BLaER1 treated with 17β-estradiol and CSF1 and Interleukin-3, amounts not matched to agents 10 nM and 100 nM (cell line): ENCODE data around the gene MYOZ3.

ENCODE experiments used
- H3K27ac ChIP-seq, 11 experiments: shearing (Covaris generic); formaldehyde crosslinking; 2 replicates each; pipeline ENCODE4 v1.8.1; 2022
- H3K27me3 ChIP-seq, 11 experiments: shearing (Covaris generic); formaldehyde crosslinking; 2 replicates each; pipeline ENCODE4 v1.8.1; 2022
- H3K36me3 ChIP-seq, 11 experiments: shearing (Covaris generic); formaldehyde crosslinking; 2 replicates each; pipeline ENCODE4 v1.8.1; 2022
- H3K4me1 ChIP-seq, 10 experiments: shearing (Covaris generic); formaldehyde crosslinking; 2 replicates each; pipeline ENCODE4 v1.8.1; 2022
- H3K4me2 ChIP-seq, 11 experiments: shearing (Covaris generic); formaldehyde crosslinking; 2 replicates each; pipeline ENCODE4 v1.8.1; 2022
- H3K4me3 ChIP-seq, 10 experiments: shearing (Covaris generic); formaldehyde crosslinking; 2 replicates each; pipeline ENCODE4 v1.8.1; 2022
- H3K9ac ChIP-seq, 11 experiments: shearing (Covaris generic); formaldehyde crosslinking; 2 replicates each; pipeline ENCODE4 v1.8.1; 2022
- H3K9me3 ChIP-seq, 11 experiments: shearing (Covaris generic); formaldehyde crosslinking; replicated peaks in 1 of 11; 2 replicates each; pipeline ENCODE4 v1.8.1; 2022
- H4K20me1 ChIP-seq, 11 experiments: shearing (Covaris generic); formaldehyde crosslinking; 2 replicates each; pipeline ENCODE4 v1.8.1; 2022
- Cebpa-rat ChIP-seq, 11 experiments: shearing (Covaris generic); IDR thresholded peaks; 2 replicates each; pipeline ENCODE4 v1.8.1; 2022

Gene MYOZ3

DNA sequence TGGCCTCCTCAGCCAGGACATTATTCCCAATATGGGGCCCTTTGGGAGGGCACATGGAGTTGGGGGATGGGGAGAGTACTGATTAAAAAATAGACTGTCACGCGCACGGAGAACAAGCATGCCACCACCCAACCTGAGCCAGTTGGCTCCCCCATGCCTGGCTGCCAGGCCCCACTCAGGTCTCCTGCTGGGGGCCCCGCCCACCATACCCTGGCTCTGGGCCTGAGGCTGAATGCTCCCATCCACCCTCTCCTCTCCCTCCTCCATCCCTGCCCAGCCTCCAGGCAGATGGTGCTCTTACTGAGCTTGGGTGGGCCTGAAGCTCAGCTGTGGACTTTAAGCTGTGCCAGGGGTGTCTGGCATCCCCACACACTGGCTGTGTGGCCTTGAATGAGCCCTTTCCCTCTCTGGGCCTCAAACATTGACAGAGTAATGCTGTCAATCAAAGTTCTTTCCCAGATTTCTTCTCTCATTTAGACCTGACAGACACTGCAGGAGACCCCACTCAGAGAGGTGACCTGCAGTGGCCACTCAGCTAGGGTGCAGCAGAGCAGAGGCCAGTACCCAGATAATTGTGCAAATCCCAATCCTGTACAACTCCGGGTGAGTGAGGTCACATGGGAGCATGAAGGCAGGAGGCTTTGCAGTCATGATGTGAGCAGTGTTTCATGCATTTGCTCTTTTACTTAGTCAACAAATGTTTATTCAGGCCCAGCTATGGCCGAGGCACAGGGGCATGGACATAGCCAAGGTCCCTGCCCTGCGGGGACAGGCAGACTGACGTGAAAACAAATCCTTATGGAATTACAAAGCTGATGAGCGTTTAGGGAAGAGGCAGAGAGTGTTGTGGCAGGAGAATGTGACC lies 30.4 kb upstream of the MYOZ3 start:
- Histone ChIP-seq H3K4me3 (no peak overlapping the region), H3K9me3 (no peaks in the 10 kb centered on the region), H3K27ac (no peak overlapping the region; a peak in 1 of 22 replicates), H3K9ac (0 out of 22 replicates have a peak overlapping the region, but pooled peaks of 2 of the 11 experiments have one; percentile 8 to 24), H4K20me1 (peaks cover 0 to 3% (median 0%) of the 10 kb centered on the region in 11 experiments; a peak in 4 of 22 replicates), H3K4me1 (peaks cover 29 to 91% (median 62%) of the 10 kb centered on the region in 10 experiments), H3K27me3 (no peaks in the 10 kb centered on the region), H3K36me3 (peaks cover 0 to 16% (median 0%) of the 10 kb centered on the region in 11 experiments; a peak in 2 of 22 replicates), H3K4me2 (0 out of 22 replicates have a peak overlapping the region, but pooled peaks of 2 of the 11 experiments have one; percentile 3 to 16)
- TF ChIP-seq Cebpa-rat (IDR thresholded peaks at IDR 0.05), result no peak

DNA sequence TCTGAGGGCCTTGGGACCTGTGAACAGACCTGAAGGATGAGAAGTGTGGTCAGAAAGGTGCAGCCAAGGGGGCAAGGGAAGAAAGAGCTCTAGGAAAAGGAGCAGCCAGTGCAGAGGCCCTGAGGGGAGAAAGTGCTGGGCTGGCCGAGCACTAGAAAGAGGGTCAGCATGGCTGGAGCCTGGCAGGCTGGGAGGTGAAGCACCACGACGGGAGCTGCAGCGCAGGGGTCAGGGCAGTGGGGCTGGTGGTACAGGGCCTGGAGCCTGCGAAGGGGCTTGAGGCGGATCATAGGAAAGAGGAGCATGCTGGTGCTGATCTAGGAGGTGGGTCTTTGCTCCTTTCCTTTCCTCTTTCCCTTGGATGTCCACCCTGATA lies 29.7 kb upstream of the MYOZ3 start:
- Histone ChIP-seq H4K20me1 (peaks cover 0 to 3% (median 0%) of the 10 kb centered on the region in 11 experiments; a peak in 4 of 22 replicates), H3K36me3 (peaks cover 0 to 16% (median 0%) of the 10 kb centered on the region in 11 experiments; a peak in 2 of 22 replicates), H3K4me2 (0 out of 22 replicates have a peak overlapping the region, but pooled peaks of 1 of the 11 experiments have one; percentile 16)

DNA sequence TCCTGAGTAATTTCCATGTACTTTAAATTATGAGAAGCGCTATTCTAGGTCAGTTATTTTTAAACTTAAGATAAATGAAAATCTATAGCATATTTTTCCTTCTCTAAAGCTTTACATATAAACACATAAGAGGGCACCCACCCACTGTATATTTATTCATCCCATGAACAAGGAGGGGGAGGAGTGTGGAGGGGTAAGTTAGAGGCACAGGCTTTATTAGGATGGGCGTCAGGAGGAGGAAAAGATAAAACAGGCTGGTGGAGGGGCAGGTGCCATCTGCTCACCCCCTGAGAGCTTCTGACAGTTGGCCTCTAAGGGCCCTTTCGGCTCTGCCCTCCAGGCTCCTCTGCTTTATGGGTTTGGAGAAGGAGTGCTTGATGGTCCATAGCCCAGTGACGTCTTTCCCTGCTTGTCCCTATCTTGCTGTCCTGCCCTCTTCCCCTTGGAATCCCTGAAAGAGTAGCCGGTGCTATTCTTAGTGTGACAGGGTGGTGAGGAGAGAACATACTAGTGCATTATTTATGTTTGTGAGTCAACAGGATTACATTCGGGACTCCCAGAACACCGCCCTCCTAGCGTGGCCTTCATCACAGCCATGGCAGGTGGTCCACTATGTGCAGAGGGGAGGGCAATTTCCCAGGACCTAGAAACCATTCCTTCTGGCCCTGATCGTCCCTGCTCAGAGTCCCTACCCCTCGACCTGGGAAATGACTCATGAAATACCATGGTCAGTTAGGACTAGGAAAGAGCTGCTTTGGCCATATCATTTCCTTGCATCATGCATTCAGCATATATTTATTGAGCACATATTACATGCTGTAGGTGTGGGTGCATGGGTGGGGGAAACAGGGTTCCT lies 28.5 kb upstream of the MYOZ3 start:
- H3K4me1 ChIP-seq, result peaks cover 15 to 86% (median 56%) of the 10 kb centered on the region in 10 experiments
- peaks cover 0 to 8% (median 0%) of the 10 kb centered on the region in 11 experiments; a peak in 3 of 22 replicates for H4K20me1 ChIP-seq
- H3K9ac ChIP-seq, result no peak overlapping the region
- H3K36me3 ChIP-seq, result peaks cover 0 to 16% (median 0%) of the 10 kb centered on the region in 11 experiments; a peak in 2 of 22 replicates
- no peaks in the 10 kb centered on the region for H3K27me3 ChIP-seq
- TF ChIP-seq Cebpa-rat (IDR thresholded peaks at IDR 0.05), result no peak
- no peaks in the 10 kb centered on the region for H3K9me3 ChIP-seq
- no peak overlapping the region for H3K4me3 ChIP-seq
- H3K27ac ChIP-seq, result no peak overlapping the region
- peak overlapping the region in 3 of 11 experiments; percentile 7 to 27 (median 12); a peak in 5 of 22 replicates for H3K4me2 ChIP-seq

More for the DNA sequence above, 29.7 kb upstream of the MYOZ3 start:
- no peak for TF ChIP-seq Cebpa-rat (IDR thresholded peaks at IDR 0.05)
- peaks cover 23 to 86% (median 57%) of the 10 kb centered on the region in 10 experiments for H3K4me1 ChIP-seq
- 0 out of 22 replicates have a peak overlapping the region, but pooled peaks of 2 of the 11 experiments have one; percentile 8 to 24 for H3K9ac ChIP-seq
- H3K27ac ChIP-seq, result no peak overlapping the region
- no peaks in the 10 kb centered on the region for H3K9me3 ChIP-seq
- H3K4me3 ChIP-seq, result no peak overlapping the region
- no peaks in the 10 kb centered on the region for H3K27me3 ChIP-seq

DNA sequence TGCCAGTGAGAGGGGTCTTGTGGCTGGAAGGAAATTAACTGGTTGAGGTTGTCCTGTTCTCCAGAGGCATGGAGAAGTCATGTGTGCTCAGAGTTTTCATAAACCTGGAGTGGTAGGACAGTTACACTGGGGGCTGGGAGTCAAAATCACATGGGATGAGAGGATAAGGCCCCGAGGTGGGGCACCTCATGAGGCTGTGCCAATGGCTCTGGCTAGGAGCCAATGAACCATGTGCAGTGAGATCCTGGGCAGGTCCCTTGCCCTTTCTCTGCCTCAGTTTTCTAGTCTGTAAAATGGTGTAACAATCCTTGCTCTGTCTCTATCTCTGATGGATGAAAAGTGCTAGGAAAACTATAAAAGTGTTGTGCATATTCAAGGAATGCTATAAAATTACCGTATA lies 27.6 kb upstream of the MYOZ3 start:
- TF ChIP-seq Cebpa-rat (IDR thresholded peaks at IDR 0.05), result no peak
- peaks cover 10 to 85% (median 53%) of the 10 kb centered on the region in 10 experiments; a peak in 19 of 20 replicates for H3K4me1 ChIP-seq

DNA sequence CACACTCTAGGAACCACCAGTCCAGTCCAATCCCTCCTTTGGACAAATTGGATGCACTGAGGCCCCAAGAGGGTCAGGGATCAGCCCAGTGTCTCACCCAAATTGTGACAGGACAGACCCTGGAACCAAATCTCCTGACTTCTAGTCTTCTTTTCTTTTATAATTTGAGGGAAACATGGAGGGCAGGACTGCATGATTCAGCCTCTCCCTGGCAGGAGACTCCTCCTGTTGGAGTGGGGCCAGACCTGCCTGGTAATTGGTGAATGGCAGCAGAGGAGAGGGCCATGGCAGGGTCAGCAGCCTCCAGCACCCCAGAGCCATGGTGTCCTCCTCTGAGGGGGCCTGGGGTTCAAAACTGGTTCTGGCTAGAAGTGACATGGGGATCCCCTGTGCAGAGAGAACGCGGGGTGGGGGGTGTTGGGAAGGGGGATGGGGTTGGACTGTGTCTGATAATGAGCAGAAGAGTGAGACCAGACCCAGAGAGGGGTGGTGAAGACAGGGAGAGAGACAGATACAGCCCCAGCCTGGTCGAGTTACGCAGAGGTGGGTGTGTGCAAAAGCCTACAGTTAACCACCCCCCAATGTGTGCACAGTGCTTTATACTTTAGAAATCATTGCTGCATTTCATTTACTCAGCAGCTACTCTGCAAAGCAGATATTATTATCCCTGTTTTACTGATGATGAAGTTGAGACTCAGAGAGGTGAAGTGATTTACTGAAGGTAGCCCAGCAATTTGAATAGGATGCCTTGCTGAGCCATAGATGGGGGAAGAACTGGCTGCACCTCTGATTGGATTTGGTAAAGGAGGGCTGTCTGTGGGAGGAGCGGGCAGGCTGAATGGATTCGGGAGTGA lies 24.4 kb upstream of the MYOZ3 start:
- peak overlapping the region in 2 of 11 experiments; percentile 7 to 32; a peak in 2 of 22 replicates for H3K9ac ChIP-seq
- no peak for TF ChIP-seq Cebpa-rat (IDR thresholded peaks at IDR 0.05)
- H3K9me3 ChIP-seq, result no peaks in the 10 kb centered on the region
- peak overlapping the region in 9 of 11 experiments; percentile 41 to 79 (median 69); a peak in 16 of 22 replicates for H3K4me2 ChIP-seq
- no peaks in the 10 kb centered on the region for H3K27me3 ChIP-seq
- H3K4me3 ChIP-seq, result no peak overlapping the region
- peaks cover 0 to 13% (median 0%) of the 10 kb centered on the region in 11 experiments; a peak in 3 of 22 replicates for H4K20me1 ChIP-seq
- H3K27ac ChIP-seq, result peak overlapping the region in 4 of 11 experiments; percentile 7 to 62 (median 19); a peak in 4 of 22 replicates
- H3K4me1 ChIP-seq, result peaks cover 23 to 86% (median 59%) of the 10 kb centered on the region in 10 experiments
- H3K36me3 ChIP-seq, result peaks cover 0 to 4% (median 0%) of the 10 kb centered on the region in 11 experiments; a peak in 1 of 22 replicates

More for the DNA sequence above, 27.6 kb upstream of the MYOZ3 start:
- no peaks in the 10 kb centered on the region for H3K27me3 ChIP-seq
- no peak overlapping the region; a peak in 1 of 22 replicates for H3K9ac ChIP-seq
- peaks cover 0 to 9% (median 0%) of the 10 kb centered on the region in 11 experiments; a peak in 3 of 22 replicates for H4K20me1 ChIP-seq
- H3K36me3 ChIP-seq, result peaks cover 0 to 16% (median 0%) of the 10 kb centered on the region in 11 experiments; a peak in 2 of 22 replicates
- no peak overlapping the region for H3K4me3 ChIP-seq
- no peak overlapping the region for H3K4me2 ChIP-seq
- H3K9me3 ChIP-seq, result no peaks in the 10 kb centered on the region
- no peak overlapping the region for H3K27ac ChIP-seq

DNA sequence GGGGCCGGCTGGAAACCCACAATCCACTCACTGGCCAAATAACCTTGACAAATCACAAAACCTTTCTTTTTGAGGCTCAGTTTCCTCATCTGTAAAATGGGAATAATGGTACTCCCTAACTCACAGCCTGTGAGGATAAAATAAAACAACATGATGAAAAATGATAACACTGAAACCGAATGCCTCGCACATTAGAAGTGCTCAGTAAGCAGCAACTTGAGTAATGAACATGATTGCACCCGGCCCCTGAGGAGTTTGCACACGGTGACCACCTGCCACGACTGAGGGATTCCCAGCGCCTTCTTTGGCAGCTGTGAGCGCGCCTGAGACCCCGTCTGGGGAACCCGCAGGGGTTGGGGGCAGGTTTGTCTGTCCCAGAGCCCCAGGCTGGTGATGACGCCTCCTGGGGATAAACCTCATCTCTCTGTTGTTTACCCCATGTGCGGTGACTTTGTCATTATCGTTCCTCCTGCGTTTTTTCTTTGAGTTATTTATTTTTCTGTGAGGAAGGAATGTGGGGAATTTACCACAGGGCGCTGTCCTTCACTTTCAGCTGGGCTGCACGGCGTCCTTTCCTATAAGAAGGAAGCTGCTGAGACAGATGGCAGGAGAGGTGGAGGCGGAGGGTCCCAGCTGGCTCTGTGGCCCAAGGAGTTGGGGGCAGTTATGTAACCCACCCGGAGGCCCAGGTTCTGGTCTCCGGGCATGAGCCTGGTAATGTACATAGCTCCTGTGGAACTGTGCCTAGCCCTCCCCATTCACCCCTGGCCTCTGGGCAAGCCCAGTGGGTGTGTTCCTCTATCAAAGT lies 23.6 kb upstream of the MYOZ3 start:
- H3K27me3 ChIP-seq, result no peaks in the 10 kb centered on the region
- no peaks in the 10 kb centered on the region; a peak in 1 of 22 replicates for H3K36me3 ChIP-seq
- H3K4me3 ChIP-seq, result no peak overlapping the region
- H3K4me1 ChIP-seq, result peaks cover 23 to 86% (median 62%) of the 10 kb centered on the region in 10 experiments
- H3K9ac ChIP-seq, result peak overlapping the region in 4 of 11 experiments; percentile 7 to 39 (median 26); a peak in 6 of 22 replicates
- no peak for TF ChIP-seq Cebpa-rat (IDR thresholded peaks at IDR 0.05)
- peaks cover 0 to 11% (median 0%) of the 10 kb centered on the region in 11 experiments; a peak in 3 of 22 replicates for H4K20me1 ChIP-seq
- peak overlapping the region; percentile 23 to 79 (median 69) for H3K4me2 ChIP-seq
- peak overlapping the region in 6 of 11 experiments; percentile 5 to 62 (median 28); a peak in 6 of 22 replicates for H3K27ac ChIP-seq
- no peaks in the 10 kb centered on the region for H3K9me3 ChIP-seq

DNA sequence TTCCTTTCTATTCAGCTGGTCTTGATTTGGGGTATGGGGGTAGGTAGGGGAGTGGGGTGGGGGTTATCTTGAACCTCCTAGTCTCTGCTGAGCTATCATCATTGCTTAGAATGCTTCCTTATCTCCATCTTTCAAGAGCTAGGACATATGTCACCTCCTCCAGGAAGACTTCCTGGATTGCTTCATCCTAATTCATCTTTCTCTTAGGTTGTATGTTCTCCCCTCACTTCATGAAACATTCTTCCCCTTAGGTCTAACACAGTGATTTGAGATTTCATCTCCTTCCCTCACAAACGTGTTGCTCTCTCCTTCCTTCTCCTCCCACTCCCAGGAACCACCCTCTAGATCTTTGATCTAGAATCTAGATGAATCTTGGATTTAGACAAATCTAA lies 23.0 kb upstream of the MYOZ3 start:
- Histone ChIP-seq H3K4me1 (peaks cover 23 to 86% (median 65%) of the 10 kb centered on the region in 10 experiments), H3K27ac (peak overlapping the region in 5 of 11 experiments; percentile 23 to 62 (median 31); a peak in 5 of 22 replicates), H4K20me1 (peaks cover 0 to 11% (median 0%) of the 10 kb centered on the region in 11 experiments; a peak in 3 of 22 replicates), H3K4me3 (no peak overlapping the region), H3K9me3 (no peaks in the 10 kb centered on the region), H3K4me2 (peak overlapping the region in 10 of 11 experiments; percentile 23 to 94 (median 76); a peak in 16 of 22 replicates), H3K27me3 (no peaks in the 10 kb centered on the region), H3K36me3 (no peaks in the 10 kb centered on the region; a peak in 1 of 22 replicates), H3K9ac (peak overlapping the region in 1 of 11 experiments; percentile 1; a peak in 1 of 22 replicates)
- no peak for TF ChIP-seq Cebpa-rat (IDR thresholded peaks at IDR 0.05)
